Activated naive CD4-positive, alpha-beta T cell (primary cell): Measurements from ENCODE around the gene ZNF565.
"Not testable (repeated sequence)": the region's sequence is repeated elsewhere in the genome, so short reads cannot be mapped to it uniquely, and the experiment has no call there.

Source experiments
- DNase-seq, 4 experiments: peaks; one replicate each; lab custom pipeline; 2025; lab: John Stamatoyannopoulos, UW

ZNF565 gene

GRCh38 chr19:36212895-36213294 lies 1.6 kb downstream of the ZNF565 start:
- no peak for DNase-seq

DNA sequence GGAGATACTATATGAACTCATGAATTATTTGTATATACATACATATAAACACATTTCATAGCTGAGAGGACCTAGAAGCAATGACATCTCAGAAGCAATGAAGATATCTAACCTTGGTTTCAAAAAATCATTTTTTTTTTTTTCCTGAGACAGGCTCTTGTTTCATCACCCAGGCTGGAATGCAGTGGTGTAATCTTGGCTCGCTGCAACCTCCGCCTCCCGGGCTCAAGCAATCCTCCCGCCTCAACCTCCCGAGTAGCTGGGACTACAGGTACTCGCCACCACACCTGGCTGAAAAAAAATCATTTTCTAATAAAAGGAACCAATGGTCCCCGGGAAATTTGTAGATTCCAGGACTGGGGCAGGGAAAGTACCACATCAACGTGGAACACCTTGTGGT lies 4.0 kb downstream of the ZNF565 start:
- no peak for DNase-seq

- DNase-seq, result no peak
Measured at GRCh38 chr19:36209372-36209771, 5.1 kb downstream of the ZNF565 start.

DNA sequence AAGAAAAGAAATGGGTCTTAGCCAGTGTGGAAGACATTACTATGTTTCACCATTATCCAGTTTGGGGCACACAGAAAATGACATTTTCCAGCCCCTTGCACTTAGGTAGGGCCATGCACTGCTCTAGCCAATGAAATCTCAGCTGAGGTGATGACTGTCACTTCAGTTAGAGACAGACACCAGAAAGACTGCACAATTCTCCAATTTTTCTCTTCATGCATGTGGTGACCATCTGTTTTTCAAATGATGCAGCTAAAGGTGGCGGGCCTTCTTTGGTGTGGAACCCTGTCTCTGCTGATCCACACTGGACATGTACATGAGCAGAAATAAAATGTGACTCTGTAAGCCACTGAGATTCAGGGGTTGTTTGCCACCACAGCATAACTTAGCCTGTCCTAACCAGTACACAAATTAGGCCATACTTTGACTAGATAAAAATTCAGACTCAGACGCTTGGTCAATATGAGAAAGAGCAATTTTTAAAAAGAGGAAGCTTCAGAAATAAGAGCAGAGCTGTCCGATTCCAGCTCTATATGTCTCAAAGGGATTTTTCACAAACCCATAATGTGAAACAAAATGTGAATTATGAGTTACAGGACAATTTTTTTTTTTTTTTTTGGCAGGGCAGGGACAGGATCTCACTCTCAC lies 6.7 kb downstream of the ZNF565 start:
- no peak for DNase-seq

DNA sequence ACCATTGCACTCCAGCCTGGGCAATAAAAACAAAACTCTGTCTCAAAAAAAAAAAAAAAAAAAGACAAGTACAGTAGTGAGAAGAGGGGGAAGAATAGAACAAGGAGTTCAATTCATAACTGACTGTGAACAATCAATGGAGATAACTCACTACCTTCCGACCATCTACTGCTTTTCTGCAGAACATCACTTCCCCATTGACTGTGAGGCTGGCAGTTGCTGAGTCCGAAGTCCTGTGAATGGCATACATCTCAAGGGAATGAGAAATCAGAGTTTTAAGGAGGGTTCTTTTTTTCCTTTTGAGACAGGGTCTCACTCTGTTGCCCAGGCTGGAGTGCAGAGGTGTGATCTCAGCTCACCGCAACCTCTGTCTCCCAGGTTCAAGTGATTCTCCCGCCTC lies 11.2 kb downstream of the ZNF565 start:
- DNase-seq, result no peak

DNA sequence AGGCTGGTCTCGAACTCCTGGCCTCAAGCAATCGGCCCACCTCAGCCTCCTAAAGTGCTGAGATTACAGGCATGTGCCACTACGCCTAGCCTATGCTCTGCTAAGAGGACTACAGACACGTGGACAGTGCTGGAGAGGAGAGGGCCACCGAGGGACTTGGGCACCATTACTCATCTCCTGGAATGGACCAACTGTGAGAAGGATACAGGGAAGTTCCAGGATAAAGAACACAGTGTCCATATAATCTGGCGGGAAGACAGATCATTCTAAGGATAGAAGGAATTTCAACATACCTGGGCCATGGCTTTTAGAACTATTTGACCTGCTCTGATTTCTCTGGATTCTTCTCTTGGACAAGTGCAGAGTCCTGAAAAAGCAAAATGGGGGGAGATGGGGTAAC lies 12.8 kb downstream of the ZNF565 start:
- DNase-seq, result no peak

DNA sequence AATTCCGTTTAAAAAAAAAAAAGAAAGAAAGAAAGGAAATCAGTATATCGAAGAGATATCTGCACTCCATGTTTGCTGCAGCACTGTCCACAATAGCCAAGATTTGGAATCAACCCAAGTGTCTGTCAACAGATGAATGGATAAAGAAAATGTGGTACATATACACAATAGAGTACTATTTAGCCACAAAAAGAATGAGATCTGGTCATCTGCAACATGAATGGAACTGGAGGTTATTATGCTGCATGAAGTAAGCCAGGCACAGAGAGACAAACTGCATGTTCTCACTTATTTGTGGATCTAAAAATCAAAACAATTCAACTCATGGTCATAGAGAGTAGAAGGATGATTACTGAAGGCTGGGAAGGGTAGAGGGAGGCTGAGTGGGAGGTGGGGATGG lies 16.3 kb downstream of the ZNF565 start:
- DNase-seq, result no peak

DNA sequence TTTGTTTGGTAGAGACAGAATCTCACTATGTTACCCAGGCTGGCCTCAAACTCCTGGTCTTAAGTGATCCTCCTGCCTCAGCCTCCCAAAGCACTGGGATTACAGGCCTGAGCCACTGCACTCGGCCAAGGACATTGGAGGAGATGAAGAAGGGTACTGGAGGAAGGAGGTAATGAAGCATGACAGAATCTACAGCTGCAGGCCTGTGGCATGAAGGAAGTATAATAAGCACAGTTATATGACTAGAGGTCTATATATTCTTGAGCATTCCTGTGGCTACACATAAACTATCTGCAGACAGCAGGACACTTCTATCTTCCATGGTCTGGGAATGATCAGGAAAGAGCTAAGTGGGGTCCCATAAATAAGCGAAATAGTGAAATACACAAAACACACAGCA lies 18.2 kb downstream of the ZNF565 start:
- DNase-seq, result no peak

DNA sequence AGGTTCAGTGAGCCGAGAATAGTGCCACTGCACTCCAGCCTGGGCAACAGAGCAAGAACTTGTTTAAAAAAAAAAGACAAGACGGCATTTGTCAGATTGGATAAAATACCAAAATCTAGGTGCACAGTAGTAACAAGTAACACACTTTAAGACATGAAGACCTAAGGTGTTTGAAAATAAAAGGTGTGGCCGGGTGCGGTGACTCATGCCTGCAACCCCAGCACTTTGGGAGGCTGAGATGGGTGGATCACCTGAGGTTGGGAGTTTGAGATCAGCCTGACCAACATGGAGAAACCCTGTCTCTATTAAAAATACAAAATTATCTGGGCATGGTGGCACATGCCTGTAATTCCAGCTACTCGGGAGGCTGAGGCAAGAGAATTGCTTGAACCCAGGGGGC lies 27.7 kb downstream of the ZNF565 start:
- not testable (repeated sequence) for DNase-seq

DNA sequence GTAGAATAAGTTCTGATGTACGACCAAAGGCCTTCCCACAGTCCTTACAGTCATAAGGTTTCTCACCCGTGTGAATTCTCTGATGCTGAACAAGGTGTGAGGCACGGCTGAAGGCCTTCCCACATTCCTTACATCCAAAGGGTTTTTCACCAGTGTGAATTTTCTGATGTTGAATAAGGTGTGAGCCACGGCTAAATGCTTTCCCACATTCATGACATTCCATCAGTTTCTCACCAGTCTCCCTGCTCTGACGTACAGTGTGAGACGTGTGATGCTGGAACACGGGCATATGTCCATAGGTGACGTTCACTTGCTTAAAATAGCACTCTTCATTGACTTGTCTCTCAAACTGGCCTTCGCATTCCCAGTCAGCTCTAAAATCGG lies 31.2 kb downstream of the ZNF565 start:
- DNase-seq, result no peak

DNA sequence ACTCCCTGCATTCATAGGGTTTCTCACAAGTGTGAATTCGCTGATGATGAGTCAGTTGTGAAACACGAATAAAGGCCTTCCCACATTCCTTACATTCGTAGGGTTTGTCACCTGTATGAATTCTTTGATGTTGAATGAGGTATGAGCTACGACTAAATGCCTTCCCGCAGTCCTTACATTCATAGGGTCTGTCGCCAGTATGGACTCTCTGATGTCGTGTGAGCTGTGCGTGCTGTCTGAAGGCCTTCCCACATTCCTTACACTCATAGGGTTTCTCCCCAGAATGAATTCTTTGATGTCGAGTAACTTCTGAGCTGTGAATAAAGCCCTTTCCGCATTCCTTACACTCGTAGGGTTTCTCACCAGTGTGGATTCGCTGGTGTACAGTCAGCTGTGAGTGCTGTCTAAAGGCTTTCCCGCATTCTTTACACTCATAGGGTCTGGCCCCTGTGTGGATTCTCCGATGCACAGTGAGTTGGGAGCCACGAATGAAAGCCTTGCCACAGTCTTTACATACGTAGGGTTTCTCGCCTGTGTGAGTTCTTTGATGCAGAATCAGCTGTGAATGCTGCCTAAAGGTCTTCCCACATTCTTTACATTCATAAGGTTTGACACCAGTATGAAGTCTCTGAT lies 31.7 kb downstream of the ZNF565 start:
- no peak for DNase-seq

DNA sequence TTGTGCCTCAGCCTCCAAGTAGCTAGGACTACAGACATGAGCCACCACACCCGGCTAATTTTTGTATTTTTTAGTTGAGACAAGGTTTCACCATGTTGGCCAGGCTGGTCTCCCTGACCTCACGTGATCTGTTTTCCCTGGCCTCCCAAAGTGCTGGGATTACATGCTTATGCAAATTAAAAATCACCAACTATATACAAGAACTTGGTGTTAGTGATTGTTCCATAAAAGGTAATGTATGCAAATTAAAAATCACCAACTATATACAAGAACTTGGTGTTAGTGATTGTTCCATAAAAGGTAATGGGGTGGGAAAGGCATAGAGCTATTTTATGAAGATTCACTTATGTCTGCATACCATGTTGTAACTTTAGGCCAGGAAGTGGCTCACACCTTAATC lies 35.4 kb downstream of the ZNF565 start:
- DNase-seq, result not testable (repeated sequence)

DNA sequence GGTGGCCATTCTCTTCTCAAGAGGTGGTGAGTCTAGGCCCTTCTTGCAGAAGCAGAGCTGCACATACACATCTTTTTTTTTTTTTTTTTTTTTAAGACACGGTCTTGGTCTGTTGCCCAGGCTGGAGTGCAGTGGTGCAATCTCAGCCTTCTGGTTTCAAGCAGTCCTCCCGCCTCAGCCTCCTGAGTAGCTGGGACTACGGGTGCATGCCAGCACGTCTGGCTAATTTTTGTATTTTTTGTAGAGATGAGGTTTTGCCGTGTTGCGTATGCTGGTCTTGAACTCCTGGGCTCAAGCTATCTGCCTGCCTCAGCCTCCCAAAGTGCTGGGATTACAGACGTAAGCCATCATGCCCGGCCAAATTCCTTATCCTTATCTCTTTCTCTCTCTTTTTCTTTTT lies 40.6 kb downstream of the ZNF565 start:
- not testable (repeated sequence) for DNase-seq

DNA sequence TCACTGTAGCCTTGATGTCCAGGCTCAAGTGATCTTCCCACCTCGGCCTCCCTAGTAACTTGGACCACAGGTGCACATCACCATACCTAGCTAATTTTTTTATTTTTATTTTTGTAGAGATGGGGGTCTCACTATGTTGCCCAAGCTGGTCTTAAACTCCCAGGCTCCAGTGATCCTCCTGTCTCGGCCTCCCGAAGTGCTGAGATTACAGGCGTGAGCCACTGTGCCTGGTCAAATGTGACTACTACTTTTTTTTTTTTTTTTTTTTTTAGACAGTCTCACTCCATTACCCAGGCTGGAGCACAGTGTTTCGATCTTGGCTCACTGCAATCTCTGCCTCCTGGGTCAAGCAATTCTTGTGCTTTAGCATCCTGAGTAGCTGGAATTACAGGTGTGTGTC lies 41.6 kb downstream of the ZNF565 start:
- no peak for DNase-seq

- no peak for DNase-seq
Measured at GRCh38 chr19:36169084-36169760, 45.2 kb downstream of the ZNF565 start.

DNA sequence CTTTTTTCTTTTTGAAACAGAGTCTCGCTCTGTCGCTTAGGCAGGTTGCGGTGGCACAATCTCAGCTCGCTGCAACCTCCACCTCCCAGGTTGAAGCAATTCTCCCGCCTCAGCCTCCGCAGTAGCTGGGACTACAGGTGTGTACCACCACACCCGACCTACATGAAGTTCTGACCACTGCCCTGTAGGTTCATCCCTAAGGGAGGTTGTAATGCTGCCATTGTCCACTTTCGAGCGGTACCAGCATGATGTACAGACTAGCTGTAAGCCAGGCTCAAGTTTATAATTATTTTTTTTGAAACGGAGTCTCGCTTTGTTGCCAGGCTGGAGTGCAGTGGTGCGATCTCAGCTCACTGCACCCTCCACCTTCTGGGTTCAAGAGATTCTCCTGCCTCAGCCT lies 50.7 kb downstream of the ZNF565 start:
- DNase-seq, result no peak

GRCh38 chr19:36160821-36161596 lies 53.5 kb downstream of the ZNF565 start:
- no peak for DNase-seq

DNA sequence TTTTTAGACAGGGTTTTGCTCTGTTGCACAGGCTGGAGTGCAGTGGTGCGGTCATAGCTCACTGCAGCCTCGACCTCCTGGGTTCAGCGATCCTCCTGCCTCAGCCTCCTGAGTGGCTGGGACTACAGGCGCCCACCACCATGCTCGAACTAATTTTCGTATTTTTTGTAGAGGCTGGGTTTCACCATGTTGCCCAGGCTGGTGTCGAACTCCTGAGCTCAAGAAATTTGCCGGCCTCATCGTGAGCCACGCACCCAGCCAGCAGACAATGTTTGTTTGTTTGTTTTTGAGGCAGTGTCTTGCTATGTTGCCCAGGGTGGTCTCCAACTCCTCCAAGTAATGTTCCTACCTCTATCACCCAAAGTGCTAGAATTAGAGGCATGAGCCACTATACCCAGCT lies 61.3 kb downstream of the ZNF565 start:
- no peak for DNase-seq

DNA sequence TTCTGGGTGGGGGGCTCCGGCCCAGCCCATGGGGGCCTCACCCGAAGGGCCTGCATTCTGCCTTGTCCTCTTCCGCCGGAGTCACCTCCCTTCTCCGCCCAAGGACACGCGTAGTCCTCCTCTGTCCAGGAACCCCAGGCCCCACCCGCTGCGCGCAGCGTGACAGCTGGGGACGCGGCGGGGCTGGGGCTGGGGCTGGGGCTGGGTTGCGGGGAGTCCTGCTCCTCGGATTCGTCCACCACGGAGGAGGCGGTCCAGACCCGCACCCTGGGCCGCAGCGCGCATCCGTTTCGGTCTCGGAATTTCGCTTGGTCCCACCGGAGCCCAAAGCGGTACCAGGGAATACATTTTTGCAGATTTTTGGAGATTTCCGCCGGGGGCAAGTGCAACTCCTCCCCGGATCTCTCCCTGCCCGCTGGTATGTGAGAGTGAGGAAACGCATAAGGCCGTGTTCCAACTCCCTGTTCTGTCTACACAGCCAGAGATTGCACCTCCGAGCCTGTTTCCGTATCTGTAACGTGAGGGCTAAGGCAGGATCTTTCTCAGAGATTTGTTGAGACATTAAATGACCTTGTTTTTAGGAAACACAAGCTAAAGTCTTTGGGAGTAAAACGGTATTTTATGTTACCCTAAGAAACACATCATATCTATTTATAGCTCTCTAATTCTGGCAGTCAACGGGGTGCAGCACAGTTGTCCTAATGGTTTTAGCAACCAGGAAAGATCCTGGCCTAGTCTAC lies 61.9 kb downstream of the ZNF565 start, which contains the start of gene COX7A1:
Gene COX7A1, minus strand, starts transcription at position 96 of the 740 bp plus-strand sequence. Its CDS starts 40 bp downstream, at position 56.
- DNase-seq, result no peak

- no peak for DNase-seq
Measured at GRCh38 chr19:36152019-36152351, 62.5 kb downstream of the ZNF565 start.

- no peak for DNase-seq
Measured at GRCh38 chr19:36151144-36152018, 63.1 kb downstream of the ZNF565 start.
